HG02623 (cell line): ENCODE data around the gene KRTAP12-2.
"Not testable (repeated sequence)": the region's sequence is repeated elsewhere in the genome, so short reads cannot be mapped to it uniquely, and the experiment has no call there.

Source experiments
- ATAC-seq: cut with Tn5 transposase; IDR thresholded peaks from one replicate; pipeline ENCODE4 v1.9.1; 2021; ENCODE audit warnings: moderate library complexity; ENCODE audit not compliant: unreplicated experiment

The KRTAP12-2 gene

DNA sequence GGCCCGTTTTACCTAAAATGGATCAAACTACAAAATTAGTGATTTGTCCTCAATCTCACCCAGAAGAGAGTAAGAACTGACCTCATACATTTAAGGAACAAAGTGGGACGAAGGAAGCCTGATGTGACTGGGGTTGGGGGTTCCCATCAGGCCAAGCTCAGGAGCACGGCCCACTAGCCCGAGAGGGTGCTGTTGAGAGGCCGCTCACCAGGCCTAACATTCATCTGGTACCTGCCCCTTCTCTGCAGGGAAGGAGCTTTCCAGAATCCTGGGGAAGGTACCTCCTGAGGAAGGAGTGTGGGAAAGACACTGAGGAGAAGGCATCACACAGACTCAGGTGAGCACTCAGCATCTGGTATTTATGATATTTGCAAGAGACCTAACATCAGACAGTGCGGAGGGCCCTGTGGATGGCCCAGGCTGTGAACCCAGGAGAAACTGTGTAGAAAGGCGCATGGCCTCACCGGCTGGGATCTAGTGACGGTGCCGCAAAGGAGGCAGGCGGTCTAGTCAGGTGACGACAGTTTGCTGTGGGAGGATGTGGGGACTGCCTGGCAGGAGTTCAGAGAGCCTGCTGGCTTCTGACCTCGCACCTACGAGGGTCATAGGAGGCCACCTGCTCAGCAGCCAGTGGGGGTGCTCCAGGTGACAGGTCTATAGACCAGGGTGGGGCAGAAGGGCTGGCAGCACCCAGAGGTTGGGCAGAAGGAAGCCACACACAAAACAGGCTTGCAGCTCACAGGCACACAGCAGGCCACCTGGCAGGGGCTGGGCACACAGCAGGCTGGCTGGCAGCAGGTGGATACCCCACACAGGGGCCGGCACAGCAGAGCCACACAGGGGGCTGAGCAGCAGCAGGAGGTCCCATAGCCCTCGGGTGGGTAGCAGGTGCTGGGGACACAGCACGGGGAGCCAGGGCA lies 12.8 kb downstream of the KRTAP12-2 start:
- ATAC-seq: no peak

DNA sequence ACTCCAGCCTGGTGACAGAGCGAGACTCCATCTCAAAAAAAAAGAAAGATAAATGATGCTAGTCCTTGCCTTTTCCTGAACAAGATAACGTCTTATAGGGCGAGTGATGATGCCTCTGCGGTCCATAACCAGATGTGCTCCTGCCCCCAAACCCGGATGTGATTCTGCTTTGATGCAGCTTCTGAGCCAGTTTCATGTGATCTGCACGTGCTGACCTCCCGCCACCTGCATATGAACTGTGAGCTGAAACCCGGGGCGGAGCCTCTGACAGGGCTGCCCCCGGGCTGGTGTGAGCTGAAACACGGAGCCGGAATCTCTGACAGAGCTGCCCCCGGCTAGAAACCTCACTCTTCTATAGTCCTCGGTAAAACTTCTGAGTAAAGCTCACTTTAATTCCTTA lies 13.6 kb downstream of the KRTAP12-2 start:
- ATAC-seq: no peak

GRCh38 chr21:44650973-44651675 lies 15.6 kb downstream of the KRTAP12-2 start:
- no peak for ATAC-seq

GRCh38 chr21:44650265-44650972 lies 16.3 kb downstream of the KRTAP12-2 start:
- ATAC-seq: no peak

DNA sequence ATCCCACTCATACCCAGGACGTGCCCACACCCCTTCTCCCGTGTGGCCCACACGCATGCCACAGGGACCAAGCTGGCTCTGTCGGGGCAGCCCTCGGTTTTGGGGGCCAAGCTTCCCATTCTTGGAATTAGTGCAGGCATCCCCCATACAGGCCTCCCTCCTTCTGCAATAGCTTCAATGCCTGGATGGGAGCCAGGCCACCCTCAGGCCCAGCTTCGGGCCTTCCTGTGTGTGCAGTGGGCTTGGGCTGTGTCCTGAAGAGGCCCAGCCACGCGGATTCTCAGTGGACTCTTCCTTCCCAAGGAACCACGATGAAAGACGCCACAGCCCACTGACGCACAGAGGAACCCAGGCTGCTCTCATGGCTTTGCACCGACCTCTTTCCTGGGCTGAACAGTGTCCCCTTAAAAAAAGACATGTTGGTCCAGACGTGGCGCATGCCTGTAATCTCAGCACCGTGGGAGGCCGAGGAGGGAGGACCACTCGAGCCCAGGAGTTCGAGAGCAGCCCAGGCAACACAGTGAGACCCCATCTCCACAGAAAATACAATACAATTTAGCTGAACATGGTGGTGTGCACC lies 17.1 kb downstream of the KRTAP12-2 start:
- ATAC-seq: no peak

- no peak for ATAC-seq
Observed at GRCh38 chr21:44648557-44649311, 18.0 kb downstream of the KRTAP12-2 start.

DNA sequence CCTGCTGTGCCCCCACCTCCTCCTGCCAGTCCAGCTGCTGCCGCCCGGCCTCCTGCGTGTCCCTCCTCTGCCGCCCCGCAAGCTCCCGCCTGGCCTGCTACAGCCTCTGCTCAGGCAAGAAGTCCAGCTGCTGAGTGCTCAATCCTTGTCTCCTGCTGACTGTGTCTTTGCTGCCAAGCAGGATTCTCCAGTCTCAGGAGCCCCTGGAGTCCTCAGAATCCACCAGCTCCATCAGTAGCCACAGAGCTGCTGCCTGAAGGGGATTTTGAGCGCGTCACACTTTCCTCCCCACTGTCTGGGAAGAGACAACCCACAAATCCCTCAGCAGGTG lies 19.5 kb downstream of the KRTAP12-2 start:
- ATAC-seq: no peak

DNA sequence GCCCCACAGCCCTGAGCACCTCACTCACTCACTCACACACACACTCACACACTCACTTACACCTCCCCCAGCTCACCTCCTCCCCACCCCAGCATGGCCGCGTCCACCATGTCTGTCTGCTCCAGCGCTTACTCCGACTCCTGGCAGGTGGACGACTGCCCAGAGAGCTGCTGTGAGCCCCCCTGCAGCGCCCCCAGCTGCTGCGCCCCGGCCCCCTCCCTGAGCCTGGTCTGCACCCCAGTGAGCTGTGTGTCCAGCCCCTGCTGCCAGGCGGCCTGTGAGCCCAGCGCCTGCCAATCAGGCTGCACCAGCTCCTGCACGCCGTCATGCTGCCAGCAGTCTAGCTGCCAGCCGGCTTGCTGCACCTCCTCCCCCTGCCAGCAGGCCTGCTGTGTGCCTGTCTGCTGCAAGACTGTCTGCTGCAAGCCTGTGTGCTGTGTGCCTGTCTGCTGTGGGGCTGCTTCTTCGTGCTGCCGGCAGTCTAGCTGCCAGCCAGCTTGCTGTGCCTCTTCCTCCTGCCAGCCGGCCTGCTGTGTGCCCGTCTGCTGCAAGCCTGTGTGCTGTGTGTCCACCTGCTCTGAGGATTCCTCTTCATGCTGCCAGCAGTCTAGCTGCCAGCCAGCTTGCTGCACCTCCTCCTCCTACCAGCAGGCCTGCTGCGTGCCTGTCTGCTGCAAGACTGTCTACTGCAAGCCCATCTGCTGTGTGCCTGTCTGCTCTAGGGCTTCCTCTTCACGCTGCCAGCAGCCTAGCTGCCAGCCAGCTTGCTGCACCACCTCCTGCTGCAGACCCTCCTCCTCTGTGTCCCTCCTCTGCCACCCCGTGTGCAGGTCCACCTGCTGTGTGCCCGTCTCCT lies 20.1 kb downstream of the KRTAP12-2 start, which contains the start of gene KRTAP10-11:
Gene KRTAP10-11, plus strand, starts transcription at position 49 of the 856 bp plus-strand sequence. Its CDS starts 45 bp downstream, at position 94.
- not testable (repeated sequence) for ATAC-seq

- no peak for ATAC-seq
Observed at GRCh38 chr21:44644878-44645277, 21.8 kb downstream of the KRTAP12-2 start.

GRCh38 chr21:44643741-44644310 lies 22.9 kb downstream of the KRTAP12-2 start:
- ATAC-seq: no peak

DNA sequence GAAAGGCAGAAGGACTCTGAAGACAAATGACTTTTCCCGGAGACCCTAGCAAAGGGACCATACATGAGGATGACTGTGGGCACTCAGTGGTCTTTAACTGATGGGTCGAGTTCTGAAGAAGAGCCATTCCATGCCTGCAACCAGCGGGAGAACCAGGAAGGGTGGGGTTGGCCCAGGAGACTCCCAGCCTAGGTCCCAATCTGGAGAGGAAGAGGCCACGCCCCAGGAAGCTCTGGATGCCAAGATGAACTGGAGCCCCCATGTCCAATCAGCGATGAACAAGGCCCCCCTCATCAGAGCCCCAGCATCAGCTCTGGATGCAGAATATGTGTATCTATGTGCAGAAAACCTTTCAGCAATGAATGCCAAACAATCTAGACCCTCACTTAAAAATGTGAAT lies 26.0 kb downstream of the KRTAP12-2 start:
- ATAC-seq: no peak

GRCh38 chr21:44639331-44639655 lies 27.4 kb downstream of the KRTAP12-2 start:
- no peak for ATAC-seq

DNA sequence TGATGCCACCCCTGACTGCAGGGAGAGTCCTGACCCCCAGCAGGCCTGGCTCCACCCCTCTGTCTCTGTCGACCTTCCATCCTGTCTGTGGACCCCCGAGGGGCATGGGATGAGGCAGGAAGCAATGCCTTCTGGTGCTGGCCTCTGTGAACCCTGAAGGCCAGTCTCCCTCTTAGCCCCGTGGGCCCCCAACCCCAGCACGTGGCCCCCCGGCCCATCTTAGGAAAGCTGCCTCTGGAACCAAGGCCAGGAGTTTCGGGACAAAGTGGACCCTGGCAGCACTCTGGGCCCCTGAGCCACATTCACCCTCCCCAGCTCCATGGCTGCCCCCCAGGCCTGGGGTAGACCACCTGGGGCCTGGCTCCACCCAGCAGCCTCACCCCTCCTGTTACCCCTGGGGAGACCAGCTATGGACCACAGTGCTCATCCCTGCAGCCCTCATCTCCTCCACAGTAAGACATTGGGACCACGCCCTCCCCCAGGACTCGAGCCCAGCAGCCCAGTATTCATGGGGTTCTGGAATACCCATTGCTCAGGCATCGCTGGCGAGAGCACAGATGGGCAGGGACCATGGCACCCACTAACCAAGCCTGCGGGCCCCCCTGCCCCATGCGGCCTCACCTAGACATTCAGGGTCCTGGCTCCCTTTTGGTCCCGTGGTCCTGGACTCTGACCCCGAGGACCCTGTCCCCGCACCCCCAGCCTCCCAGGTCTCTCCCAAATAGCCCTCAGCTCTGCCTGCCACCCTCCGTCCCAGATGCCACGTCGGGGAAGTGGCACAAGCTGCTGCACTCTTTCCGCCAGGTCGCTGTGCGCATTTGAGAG lies 28.0 kb downstream of the KRTAP12-2 start:
- ATAC-seq: not testable (repeated sequence)

- not testable (repeated sequence) for ATAC-seq
Observed at GRCh38 chr21:44637851-44638348, 28.8 kb downstream of the KRTAP12-2 start.

- no peak for ATAC-seq
Observed at GRCh38 chr21:44637018-44637850, 29.5 kb downstream of the KRTAP12-2 start, which contains the start of gene KRTAP10-10. KRTAP10-10 (plus strand) TSS chr21:44637356; CDS start chr21:44637418, 62 bp downstream.

- ATAC-seq: no peak
Observed at GRCh38 chr21:44636209-44637017, 30.3 kb downstream of the KRTAP12-2 start.
